Esophagus muscularis mucosa (tissue), 4 donors: ENCODE data around the gene ZNF331. TPM values are rescaled to one million over a fixed set of nuclear protein-coding genes. Genes with fewer than 3 reads are reported as not detected.
A peak's percentile ranks its signal among the peaks of the same experiment; 100 is the strongest.

ENCODE experiments used
- DNase-seq: peaks from one replicate; pipeline ENCODE4 v3.0.0-alpha.2; 2017; ENCODE audit errors: extremely low spot score
- H3K27ac ChIP-seq, 4 donors: fragments of 200-600 bp; sonication (generic); replicated peaks in 1 of 4; 1 replicate in 3 of 4; 2 replicates in 1 of 4; pipeline ENCODE4 v1.5.1; 2016 to 2019; ENCODE audit warnings: mild to moderate bottlenecking in 1 of 4
- H3K27me3 ChIP-seq, 4 donors: fragments of 200-600 bp; sonication (generic); one replicate each; pipeline versions ENCODE4 v1.5.1 to v1.6.0; 2016 to 2019
- H3K36me3 ChIP-seq, 4 donors: fragments of 200-600 bp; sonication (generic); one replicate each; pipeline ENCODE4 v1.5.1; 2016 to 2019
- H3K4me1 ChIP-seq, 4 donors: fragments of 200-600 bp; sonication (generic); one replicate each; pipeline ENCODE4 v1.5.1; 2016 to 2019
- H3K4me3 ChIP-seq, 4 donors: fragments of 200-600 bp; sonication (generic); 1 replicate in 2 of 4; 2 replicates in 2 of 4; pipeline ENCODE4 v1.5.1; 2016 to 2019; ENCODE audit warnings: mild to moderate bottlenecking in 4 of 4, moderate library complexity in 1 of 4
- H3K9me3 ChIP-seq, 4 donors: fragments of 200-600 bp; sonication (generic); 1 replicate in 3 of 4; 2 replicates in 1 of 4; pipeline ENCODE4 v1.5.1; 2016 to 2019
- EP300 ChIP-seq: sonication (generic); formaldehyde crosslinking; IDR thresholded peaks from one replicate; pipeline ENCODE4 v1.6.1; 2017; ENCODE audit warnings: antibody characterized with exemption
- POLR2A ChIP-seq: fragments of 450-650 bp; IDR thresholded peaks from one replicate; pipeline ENCODE4 v1.6.1; 2017; ENCODE audit warnings: antibody characterized with exemption, moderate library complexity, mild to moderate bottlenecking, low read depth
- POLR2AphosphoS5 ChIP-seq, 2 donors: sonication (generic); formaldehyde crosslinking; IDR thresholded peaks; one replicate each; pipeline ENCODE4 v1.6.1; 2017; ENCODE audit warnings: antibody characterized with exemption in 2 of 2
- WGBS: methylation state at CpG from one replicate; pipeline ENCODE4 v1.1.5; 2018; 5-methylcytosine and 5-hydroxymethylcytosine counted together
- intact Hi-C: fragments of 100-400 bp; cut with DNase I; formaldehyde crosslinking; loops from one replicate; pipeline ENCODE4 v1.15.1; 2023
- total RNA-seq, 4 donors: library from RNA; depleted of rRNA; stranded (reverse); fragments of >200 nt; gene quantifications; one replicate each; pipeline versions ENCODE4 v1.1.0 to v1.2.1, GENCODE V29; 2016
- TF ChIP-seq, protein P1 (sequence below), 3 experiments: fragments of 200-600 bp in 2 of 3; fragments of 450-650 bp in 1 of 3; sonication (generic) in 2 of 3; IDR thresholded peaks; one replicate each; pipeline ENCODE4 v1.5.1; 2017 to 2019; ENCODE audit warnings: antibody characterized with exemption in 3 of 3, mild to moderate bottlenecking in 2 of 3, moderate library complexity in 1 of 3

ZNF331 gene
- total RNA-seq, 4 donors from 2014 or later = 12.0 to 19.4 (median 16.3) TPM

DNA sequence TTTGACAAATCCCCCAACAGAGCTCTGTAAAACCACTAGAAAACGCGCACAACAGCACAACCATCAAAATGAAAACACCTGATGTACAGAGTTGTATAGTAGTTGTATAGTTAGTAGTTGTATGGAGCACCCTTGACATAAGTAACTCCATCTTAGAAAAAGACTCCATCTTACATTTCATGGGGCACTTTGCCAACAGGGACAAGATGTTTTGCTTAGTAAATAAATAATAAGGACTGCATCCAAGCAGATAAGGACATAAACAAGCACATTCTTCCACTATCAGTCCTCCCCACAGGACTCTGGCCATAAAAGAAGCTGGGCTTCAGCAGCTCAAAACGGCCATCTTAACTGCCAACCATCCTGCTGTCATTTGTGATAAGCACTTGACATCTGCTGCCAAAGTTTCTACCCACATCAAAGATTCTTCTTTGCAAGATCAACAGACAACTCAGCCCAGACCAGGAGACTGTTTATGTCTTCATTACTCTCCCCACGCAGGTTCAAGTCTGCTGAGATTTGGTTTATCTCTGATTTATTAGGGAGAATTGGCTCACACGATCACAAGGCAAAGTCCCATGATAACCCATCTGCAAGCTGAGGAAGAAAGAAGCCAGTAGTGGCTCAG, 20.7 kb upstream of the ZNF331 start:
- WGBS = 76% methylated on average over 5 of the region's 5 CpGs
- peaks cover 6 to 17% (median 15%) of the 10 kb centered on the region in 4 donors for H3K4me1 ChIP-seq
- H3K9me3 ChIP-seq = no peaks in the 10 kb centered on the region
- H3K27me3 ChIP-seq = no peaks in the 10 kb centered on the region
- no peaks in the 10 kb centered on the region for H3K36me3 ChIP-seq
- no peak overlapping the region for H3K4me3 ChIP-seq
- TF ChIP-seq EP300 (no peak), POLR2AphosphoS5 (IDR thresholded peaks at IDR 0.05) (no peak), POLR2A (no peak)
- TF ChIP-seq, protein P1, sequence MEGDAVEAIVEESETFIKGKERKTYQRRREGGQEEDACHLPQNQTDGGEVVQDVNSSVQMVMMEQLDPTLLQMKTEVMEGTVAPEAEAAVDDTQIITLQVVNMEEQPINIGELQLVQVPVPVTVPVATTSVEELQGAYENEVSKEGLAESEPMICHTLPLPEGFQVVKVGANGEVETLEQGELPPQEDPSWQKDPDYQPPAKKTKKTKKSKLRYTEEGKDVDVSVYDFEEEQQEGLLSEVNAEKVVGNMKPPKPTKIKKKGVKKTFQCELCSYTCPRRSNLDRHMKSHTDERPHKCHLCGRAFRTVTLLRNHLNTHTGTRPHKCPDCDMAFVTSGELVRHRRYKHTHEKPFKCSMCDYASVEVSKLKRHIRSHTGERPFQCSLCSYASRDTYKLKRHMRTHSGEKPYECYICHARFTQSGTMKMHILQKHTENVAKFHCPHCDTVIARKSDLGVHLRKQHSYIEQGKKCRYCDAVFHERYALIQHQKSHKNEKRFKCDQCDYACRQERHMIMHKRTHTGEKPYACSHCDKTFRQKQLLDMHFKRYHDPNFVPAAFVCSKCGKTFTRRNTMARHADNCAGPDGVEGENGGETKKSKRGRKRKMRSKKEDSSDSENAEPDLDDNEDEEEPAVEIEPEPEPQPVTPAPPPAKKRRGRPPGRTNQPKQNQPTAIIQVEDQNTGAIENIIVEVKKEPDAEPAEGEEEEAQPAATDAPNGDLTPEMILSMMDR (IDR thresholded peaks at IDR 0.05) = no peak
- no peak overlapping the region for H3K27ac ChIP-seq
- intact Hi-C loops = loop anchor here (10.0 kb wide), 1 partner anchor 322 kb away; the partner anchor contains the start of gene ZNF665
- DNase-seq = no peak

DNA sequence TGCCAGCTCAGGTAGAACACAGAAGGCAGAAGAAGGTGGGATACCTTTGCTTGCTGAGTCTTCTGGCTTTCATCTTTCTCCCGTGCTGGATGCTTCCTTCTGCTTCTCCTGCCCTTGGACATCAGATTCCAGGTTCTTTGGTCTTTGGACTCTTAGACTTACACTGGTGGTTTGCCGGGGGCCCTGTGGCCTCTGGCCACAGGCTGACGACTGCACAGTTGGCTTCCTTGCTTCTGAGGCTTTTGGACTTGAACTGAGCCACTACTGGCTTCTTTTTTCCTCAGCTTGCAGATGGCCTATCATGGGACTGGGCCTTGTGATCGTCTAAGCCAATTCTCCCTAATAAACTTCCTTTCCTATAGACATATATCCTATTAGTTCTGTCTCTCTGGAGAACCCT, 19.8 kb upstream of the ZNF331 start:
- H3K4me1 ChIP-seq = peaks cover 6 to 17% (median 15%) of the 10 kb centered on the region in 4 donors
- DNase-seq = no peak
- H3K36me3 ChIP-seq = no peaks in the 10 kb centered on the region
- H3K27ac ChIP-seq = no peak overlapping the region
- WGBS = 85% methylated on average over 4 of the region's 4 CpGs
- intact Hi-C loops = loop anchor here (10.0 kb wide), 1 partner anchor 323 kb away; the partner anchor contains the start of gene ZNF665
- no peak overlapping the region for H3K4me3 ChIP-seq
- H3K9me3 ChIP-seq = no peaks in the 10 kb centered on the region
- no peaks in the 10 kb centered on the region for H3K27me3 ChIP-seq
- TF ChIP-seq EP300 = no peak
- no peak for TF ChIP-seq POLR2AphosphoS5 (IDR thresholded peaks at IDR 0.05)
- TF ChIP-seq, protein P1 (IDR thresholded peaks at IDR 0.05) = no peak
- no peak for TF ChIP-seq POLR2A

- intact Hi-C loops = loop anchor here (10.0 kb wide), 1 partner anchor 324 kb away; the partner anchor contains the start of gene ZNF665
- WGBS = 60% methylated on average over 1 of the region's 1 CpG
- Histone ChIP-seq H3K36me3 (no peaks in the 10 kb centered on the region), H3K27ac (peak overlapping the region in 1 of 4 donors; percentile 27), H3K9me3 (no peaks in the 10 kb centered on the region), H3K27me3 (no peaks in the 10 kb centered on the region), H3K4me3 (no peak overlapping the region), H3K4me1 (peaks cover 6 to 17% (median 15%) of the 10 kb centered on the region in 4 donors)
- DNase-seq = no peak
- no peak for TF ChIP-seq POLR2AphosphoS5 (IDR thresholded peaks at IDR 0.05)
- TF ChIP-seq, protein P1 (IDR thresholded peaks at IDR 0.05) = no peak
- no peak for TF ChIP-seq POLR2A
- no peak for TF ChIP-seq EP300
These were observed 19.2 kb upstream of the ZNF331 start for GRCh38 chr19:53518716-53519115.

- H3K4me3 ChIP-seq = no peak overlapping the region
- no peaks in the 10 kb centered on the region for H3K27me3 ChIP-seq
- DNase-seq = no peak
- H3K36me3 ChIP-seq = no peaks in the 10 kb centered on the region
- intact Hi-C loops = loop anchor here (10.0 kb wide), 1 partner anchor 325 kb away; the partner anchor contains the start of gene ZNF665
- peaks cover 6 to 17% (median 15%) of the 10 kb centered on the region in 4 donors for H3K4me1 ChIP-seq
- no peaks in the 10 kb centered on the region for H3K9me3 ChIP-seq
- peak overlapping the region in 3 of 4 donors; percentile 77 to 92 (median 88) for H3K27ac ChIP-seq
- WGBS = 88% methylated on average over 5 of the region's 7 CpGs
- TF ChIP-seq, protein P1 (IDR thresholded peaks at IDR 0.05) = no peak
- TF ChIP-seq POLR2A (no peak), EP300 (no peak), POLR2AphosphoS5 (IDR thresholded peaks at IDR 0.05) (no peak)
These were observed 18.5 kb upstream of the ZNF331 start for GRCh38 chr19:53519446-53519845.
